MCF 10A (cell line): ENCODE data around the gene INTS6L. TPM values are rescaled to one million over a fixed set of nuclear protein-coding genes. Genes with fewer than 3 reads are reported as not detected.

Experiments
- BruUV-seq: library from RNA; stranded (reverse); fragments of 400-500 nt; replicated peaks from 2 replicates; lab custom pipeline; 2021; lab: Mats Ljungman, UMichigan
- CTCF ChIA-PET: fragments of 300-600 bp; sonication (Branson Sonifier 250); formaldehyde crosslinking; extraction: SDS; loops from one replicate; lab custom pipeline; 2021; ENCODE audit warnings: antibody characterized with exemption, inconsistent platforms; lab: Yijun Ruan, JAX
- POLR2A ChIA-PET: fragments of 300-600, 350-650 bp; sonication (Branson Sonifier 250); formaldehyde crosslinking; extraction: SDS; loops from one replicate; lab custom pipeline; 2020; ENCODE audit warnings: antibody characterized with exemption, inconsistent platforms; lab: Yijun Ruan, JAX
- DNase-seq: peaks from one replicate; pipeline ENCODE4 v3.0.0-alpha.2; 2018; ENCODE audit not compliant: unreplicated experiment
- H3K27ac Mint-ChIP-seq: one replicate; pipeline ENCODE4 v1.8.0; 2022; ENCODE audit warnings: mild to moderate bottlenecking, low read depth, mixed read lengths; ENCODE audit not compliant: unreplicated experiment
- H3K27me3 Mint-ChIP-seq: one replicate; pipeline ENCODE4 v1.8.0; 2022; ENCODE audit warnings: mixed read lengths; ENCODE audit not compliant: insufficient read depth, unreplicated experiment
- H3K36me3 Mint-ChIP-seq: one replicate; pipeline ENCODE4 v1.8.0; 2022; ENCODE audit warnings: mild to moderate bottlenecking, moderate library complexity, mixed read lengths; ENCODE audit not compliant: insufficient read depth, unreplicated experiment
- H3K4me1 Mint-ChIP-seq: one replicate; pipeline ENCODE4 v1.8.0; 2022; ENCODE audit warnings: mixed read lengths; ENCODE audit not compliant: insufficient read depth, unreplicated experiment
- H3K4me3 Mint-ChIP-seq: one replicate; pipeline ENCODE4 v1.8.0; 2022; ENCODE audit warnings: mild to moderate bottlenecking, moderate library complexity, mixed read lengths; ENCODE audit not compliant: unreplicated experiment
- H3K9me3 Mint-ChIP-seq: one replicate; pipeline ENCODE4 v1.8.0; 2022; ENCODE audit warnings: mixed read lengths; ENCODE audit not compliant: unreplicated experiment
- CTCF ChIP-seq: fragments of 200-600 bp; IDR thresholded peaks from one replicate; pipeline ENCODE4 v1.8.0; 2022; ENCODE audit warnings: antibody characterized with exemption, mild to moderate bottlenecking; ENCODE audit not compliant: unreplicated experiment
- intact Hi-C: fragments of 100-400 bp; cut with micrococcal nuclease; formaldehyde crosslinking; loops from 2 replicates; pipeline ENCODE4 v1.14.1; 2022
- total RNA-seq: library from RNA; stranded (reverse); gene quantifications from 2 replicates; pipeline ENCODE4 v1.2.3, GENCODE V29; 2022

Gene INTS6L
- total RNA-seq, 1 experiment from 2014 or later, result 6.9 TPM

- Mint-ChIP-seq H3K9me3 (no peaks in the 10 kb centered on the region), H3K27ac (no peak overlapping the region), H3K27me3 (peaks cover 20% of the 10 kb centered on the region), H3K4me3 (no peak overlapping the region), H3K4me1 (no peaks in the 10 kb centered on the region), H3K36me3 (peaks cover 6% of the 10 kb centered on the region)
- ChIA-PET CTCF (no interaction called here), POLR2A (no interaction called here)
- no TSS peak for BruUV-seq
- no peak for TF ChIP-seq CTCF
- DNase-seq, result no peak
- intact Hi-C loops, result no loop called here
Observed at GRCh38 chrX:135557344-135557743, 36.9 kb downstream of the INTS6L start.

GRCh38 chrX:135572436-135572835, 52.0 kb downstream of the INTS6L start:
- intact Hi-C loops, result loop anchor here (1.0 kb wide), 3 partner anchors 51 to 386 kb away; no protein-coding TSS in a partner anchor
- peak; percentile 55 for TF ChIP-seq CTCF
- POLR2A ChIA-PET, result no interaction called here
- Mint-ChIP-seq H3K36me3 (peaks cover 17% of the 10 kb centered on the region), H3K27ac (no peak overlapping the region), H3K9me3 (no peaks in the 10 kb centered on the region), H3K27me3 (peaks cover 24% of the 10 kb centered on the region), H3K4me3 (no peak overlapping the region), H3K4me1 (no peaks in the 10 kb centered on the region)
- DNase-seq, result no peak
- BruUV-seq, result no TSS peak
- CTCF ChIA-PET, result interaction anchor here (0.6 to 1.0 kb wide), 2 partner anchors 91 to 358 kb away, joined by 4 read pairs; no protein-coding TSS in a partner anchor

GRCh38 chrX:135581496-135581895, 61.0 kb downstream of the INTS6L start:
- BruUV-seq, result no TSS peak
- no peak for TF ChIP-seq CTCF
- POLR2A ChIA-PET, result interaction anchor here (1.1 kb wide), 1 partner anchor 10 kb away, joined by 4 read pairs; no protein-coding TSS in a partner anchor
- intact Hi-C loops, result no loop called here
- Mint-ChIP-seq H3K9me3 (no peaks in the 10 kb centered on the region), H3K27ac (no peak overlapping the region), H3K36me3 (peaks cover 11% of the 10 kb centered on the region), H3K4me3 (no peak overlapping the region), H3K4me1 (no peaks in the 10 kb centered on the region), H3K27me3 (peaks cover 35% of the 10 kb centered on the region)
- CTCF ChIA-PET, result interaction anchor here (1.0 kb wide), 1 partner anchor 8 kb away, joined by 4 read pairs; no protein-coding TSS in a partner anchor
- DNase-seq, result no peak

GRCh38 chrX:135585153-135585552, 64.7 kb downstream of the INTS6L start:
- Mint-ChIP-seq H3K4me3 (no peak overlapping the region), H3K27ac (no peak overlapping the region), H3K27me3 (peaks cover 39% of the 10 kb centered on the region), H3K4me1 (no peaks in the 10 kb centered on the region), H3K36me3 (no peaks in the 10 kb centered on the region), H3K9me3 (no peaks in the 10 kb centered on the region)
- BruUV-seq, result no TSS peak
- TF ChIP-seq CTCF, result no peak
- CTCF ChIA-PET, result no interaction called here
- intact Hi-C loops, result no loop called here
- POLR2A ChIA-PET, result interaction anchor here (0.6 kb wide), 1 partner anchor 94 kb away, joined by 3 read pairs; no protein-coding TSS in a partner anchor
- DNase-seq, result no peak
